NCI-H82 (cell line): ENCODE results near the gene ERBB4.

Experiments used
- DNase-seq: peaks from one replicate; lab custom pipeline; 2025; lab: John Stamatoyannopoulos, UW

Gene ERBB4

GRCh38 chr2:212538305-212539071 is at the start of gene ERBB4:
Gene ERBB4, minus strand, starts transcription at chr2:212538802. Its CDS starts 272 bp downstream, at chr2:212538530.
- DNase-seq: peak; percentile 47

GRCh38 chr2:212580117-212580516 is 41.5 kb upstream of the ERBB4 start:
- DNase-seq: no peak

- DNase-seq: no peak
Observed at GRCh38 chr2:212556296-212556695, 17.7 kb upstream of the ERBB4 start.

- no peak for DNase-seq
Observed at GRCh38 chr2:212554233-212554632, 15.6 kb upstream of the ERBB4 start.

- no peak for DNase-seq
Observed at GRCh38 chr2:212549941-212550340, 11.3 kb upstream of the ERBB4 start.

- no peak for DNase-seq
Observed at GRCh38 chr2:212549463-212549862, 10.9 kb upstream of the ERBB4 start.

- DNase-seq: peak; percentile 70
Observed at GRCh38 chr2:212548455-212548819, 9.8 kb upstream of the ERBB4 start.

- no peak for DNase-seq
Observed at GRCh38 chr2:212547716-212548454, 9.3 kb upstream of the ERBB4 start.

GRCh38 chr2:212546669-212547068 is 8.1 kb upstream of the ERBB4 start:
- DNase-seq: no peak

- no peak for DNase-seq
Observed at GRCh38 chr2:212540341-212540740, 1.7 kb upstream of the ERBB4 start.

GRCh38 chr2:212539072-212539880 is 674 bp upstream of the ERBB4 start:
- DNase-seq: peak; percentile 57

- peak; percentile 20 for DNase-seq
Observed at GRCh38 chr2:212537726-212538304, 787 bp downstream of the ERBB4 start.

- no peak for DNase-seq
Observed at GRCh38 chr2:212536817-212537725, 1.5 kb downstream of the ERBB4 start.

GRCh38 chr2:212535996-212536816 is 2.4 kb downstream of the ERBB4 start:
- DNase-seq: peak; percentile 52

- DNase-seq: no peak
Observed at GRCh38 chr2:212534336-212534735, 4.3 kb downstream of the ERBB4 start.

GRCh38 chr2:212532585-212532984 is 6.0 kb downstream of the ERBB4 start:
- no peak for DNase-seq

GRCh38 chr2:212532087-212532486 is 6.5 kb downstream of the ERBB4 start:
- no peak for DNase-seq

GRCh38 chr2:212531499-212531898 is 7.1 kb downstream of the ERBB4 start:
- DNase-seq: no peak

GRCh38 chr2:212530991-212531390 is 7.6 kb downstream of the ERBB4 start:
- DNase-seq: no peak

GRCh38 chr2:212530373-212530772 is 8.2 kb downstream of the ERBB4 start:
- DNase-seq: no peak
